ENCODE results near the gene PRPF40A. TPM values are rescaled to one million over a fixed set of nuclear protein-coding genes. Genes with fewer than 3 reads are reported as not detected.
"Not testable (repeated sequence)": the region's sequence is repeated elsewhere in the genome, so short reads cannot be mapped to it uniquely, and the experiment has no call there.

The PRPF40A gene
- total RNA-seq, 4 donors from 2014 or later, result 66.4 to 109 (median 82.8) TPM

DNA sequence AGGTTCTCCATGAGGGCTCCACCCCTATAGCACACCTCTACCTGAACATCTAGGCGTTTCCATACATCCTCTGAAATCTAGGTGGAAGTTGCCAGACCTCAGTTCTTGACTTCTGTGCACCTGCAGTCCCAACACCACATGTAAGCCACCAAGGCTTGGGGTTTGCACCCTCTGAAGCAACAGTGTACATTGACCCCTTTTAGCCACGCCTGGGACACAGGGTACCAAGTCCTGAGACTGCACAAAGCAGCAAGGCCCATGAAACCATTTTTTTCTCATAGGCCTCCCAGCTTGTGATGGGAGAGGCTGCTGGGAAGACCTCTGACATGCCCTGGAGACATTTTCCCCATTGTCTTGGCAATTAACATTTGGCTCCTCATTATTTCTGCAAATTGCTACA lies 21.2 kb upstream of the PRPF40A start:
- Histone ChIP-seq H3K27me3 (no peaks in the 10 kb centered on the region), H3K4me3 (no peak overlapping the region), H3K36me3 (peaks cover 30% of the 10 kb centered on the region), H3K9me3 (no peaks in the 10 kb centered on the region), H3K27ac (no peak overlapping the region), H3K4me1 (no peaks in the 10 kb centered on the region)
- TF ChIP-seq EP300 (IDR thresholded peaks at IDR 0.05) (no peak), POLR2AphosphoS5 (IDR thresholded peaks at IDR 0.05) (no peak), POLR2A (IDR thresholded peaks at IDR 0.05) (no peak)
- TF ChIP-seq, protein P1, sequence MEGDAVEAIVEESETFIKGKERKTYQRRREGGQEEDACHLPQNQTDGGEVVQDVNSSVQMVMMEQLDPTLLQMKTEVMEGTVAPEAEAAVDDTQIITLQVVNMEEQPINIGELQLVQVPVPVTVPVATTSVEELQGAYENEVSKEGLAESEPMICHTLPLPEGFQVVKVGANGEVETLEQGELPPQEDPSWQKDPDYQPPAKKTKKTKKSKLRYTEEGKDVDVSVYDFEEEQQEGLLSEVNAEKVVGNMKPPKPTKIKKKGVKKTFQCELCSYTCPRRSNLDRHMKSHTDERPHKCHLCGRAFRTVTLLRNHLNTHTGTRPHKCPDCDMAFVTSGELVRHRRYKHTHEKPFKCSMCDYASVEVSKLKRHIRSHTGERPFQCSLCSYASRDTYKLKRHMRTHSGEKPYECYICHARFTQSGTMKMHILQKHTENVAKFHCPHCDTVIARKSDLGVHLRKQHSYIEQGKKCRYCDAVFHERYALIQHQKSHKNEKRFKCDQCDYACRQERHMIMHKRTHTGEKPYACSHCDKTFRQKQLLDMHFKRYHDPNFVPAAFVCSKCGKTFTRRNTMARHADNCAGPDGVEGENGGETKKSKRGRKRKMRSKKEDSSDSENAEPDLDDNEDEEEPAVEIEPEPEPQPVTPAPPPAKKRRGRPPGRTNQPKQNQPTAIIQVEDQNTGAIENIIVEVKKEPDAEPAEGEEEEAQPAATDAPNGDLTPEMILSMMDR (IDR thresholded peaks at IDR 0.05), result no peak
- 97% methylated on average over 2 of the region's 2 CpGs for WGBS
- no peak for DNase-seq (ENCODE audit: low spot score in 2 of 2)

- not testable (repeated sequence) for H3K4me1 ChIP-seq; H3K27me3 ChIP-seq; DNase-seq (ENCODE audit: low spot score in 2 of 2); H3K4me3 ChIP-seq; H3K27ac ChIP-seq; H3K9me3 ChIP-seq
- WGBS, result 81% methylated on average over 1 of the region's 1 CpG
- peaks cover 30% of the 10 kb centered on the region for H3K36me3 ChIP-seq
Observed at GRCh38 chr2:152737509-152737908, 20.2 kb upstream of the PRPF40A start.

GRCh38 chr2:152730591-152731333 lies 13.5 kb upstream of the PRPF40A start:
- 81% methylated on average over 1 of the region's 1 CpG for WGBS
- DNase-seq (ENCODE audit: low spot score in 2 of 2), result no peak

DNA sequence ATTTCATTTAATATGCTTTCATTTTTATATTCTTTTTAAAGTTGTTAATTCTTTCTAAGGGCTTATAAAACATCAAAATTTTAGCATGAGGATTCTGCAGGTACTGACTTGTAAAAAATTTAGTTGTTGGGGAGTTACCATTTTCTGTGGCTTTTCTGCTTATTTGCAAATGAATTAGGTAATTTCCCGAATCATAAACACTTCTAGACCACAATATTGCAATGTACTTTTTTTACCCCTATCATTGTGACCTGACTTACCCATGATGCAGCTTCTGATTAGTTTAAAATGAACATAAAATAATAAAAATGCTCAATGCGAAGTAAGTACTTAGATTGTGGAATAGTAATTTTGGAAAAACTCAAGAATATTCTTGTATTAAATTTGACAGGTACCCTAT lies 12.6 kb upstream of the PRPF40A start:
- no peaks in the 10 kb centered on the region for H3K27me3 ChIP-seq
- H3K36me3 ChIP-seq, result no peaks in the 10 kb centered on the region
- no peak overlapping the region for H3K4me3 ChIP-seq
- WGBS, result 73% methylated on average over 2 of the region's 2 CpGs
- no peak for DNase-seq (ENCODE audit: low spot score in 2 of 2)
- H3K27ac ChIP-seq, result no peak overlapping the region
- H3K4me1 ChIP-seq, result peaks cover 13% of the 10 kb centered on the region
- TF ChIP-seq POLR2AphosphoS5 (IDR thresholded peaks at IDR 0.05), result no peak
- TF ChIP-seq, protein P1 (IDR thresholded peaks at IDR 0.05), result no peak
- no peak for TF ChIP-seq POLR2A (IDR thresholded peaks at IDR 0.05)
- TF ChIP-seq EP300 (IDR thresholded peaks at IDR 0.05), result no peak
- H3K9me3 ChIP-seq, result no peaks in the 10 kb centered on the region

More at GRCh38 chr2:152730591-152731333, 13.5 kb upstream of the PRPF40A start:
- TF ChIP-seq, protein P1 (IDR thresholded peaks at IDR 0.05), result no peak
- TF ChIP-seq POLR2AphosphoS5 (IDR thresholded peaks at IDR 0.05) (no peak), EP300 (IDR thresholded peaks at IDR 0.05) (no peak), POLR2A (IDR thresholded peaks at IDR 0.05) (no peak)
- Histone ChIP-seq H3K27me3 (no peaks in the 10 kb centered on the region), H3K27ac (no peak overlapping the region), H3K9me3 (no peaks in the 10 kb centered on the region), H3K4me1 (peaks cover 13% of the 10 kb centered on the region), H3K4me3 (no peak overlapping the region), H3K36me3 (peaks cover 3% of the 10 kb centered on the region)

- TF ChIP-seq, protein P1 (IDR thresholded peaks at IDR 0.05), result no peak
- TF ChIP-seq EP300 (IDR thresholded peaks at IDR 0.05) (no peak), POLR2A (IDR thresholded peaks at IDR 0.05) (no peak), POLR2AphosphoS5 (IDR thresholded peaks at IDR 0.05) (no peak)
- no peaks in the 10 kb centered on the region for H3K27me3 ChIP-seq
- 89% methylated on average over 1 of the region's 1 CpG for WGBS
- no peak overlapping the region for H3K4me3 ChIP-seq
- H3K9me3 ChIP-seq, result no peaks in the 10 kb centered on the region
- H3K36me3 ChIP-seq, result no peaks in the 10 kb centered on the region
- DNase-seq (ENCODE audit: low spot score in 2 of 2), result no peak
- no peak overlapping the region for H3K27ac ChIP-seq
- H3K4me1 ChIP-seq, result peaks cover 46% of the 10 kb centered on the region
Observed at GRCh38 chr2:152723918-152724317, 6.7 kb upstream of the PRPF40A start.

DNA sequence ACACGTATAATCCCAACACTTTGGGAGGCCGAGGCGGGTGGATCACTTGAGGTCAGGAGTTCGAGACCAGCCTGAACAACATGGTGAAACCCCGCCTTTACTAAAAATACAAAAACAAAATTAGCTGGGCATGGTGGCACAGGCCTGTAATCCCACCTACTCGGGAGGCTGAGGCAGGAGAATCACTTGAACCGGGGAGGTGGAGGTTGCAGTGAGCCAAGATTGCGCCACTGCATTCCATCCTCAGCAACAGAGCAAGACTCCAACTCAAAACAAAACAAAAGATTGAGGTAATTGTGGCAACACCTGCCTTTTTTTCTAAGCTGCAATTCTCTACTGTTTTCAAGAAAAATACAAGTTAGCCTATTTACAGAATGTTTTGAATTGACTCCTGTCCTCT lies 5.4 kb upstream of the PRPF40A start:
- H3K9me3 ChIP-seq; H3K27ac ChIP-seq; DNase-seq (ENCODE audit: low spot score in 2 of 2); H3K4me3 ChIP-seq; H3K36me3 ChIP-seq; H3K27me3 ChIP-seq: not testable (repeated sequence)
- WGBS, result 84% methylated on average over 8 of the region's 8 CpGs
- H3K4me1 ChIP-seq, result peaks cover 46% of the 10 kb centered on the region
